Loucy (cell line): ENCODE measurements around the gene PRKAG3.

Source experiments
- H2AFZ ChIP-seq: fragments of 200-600 bp; sonication (generic); 2 replicates; pipeline ENCODE4 v1.6.0; 2016; ENCODE audit warnings: antibody characterized with exemption, mild to moderate bottlenecking, low read length, moderate library complexity
- H3F3A ChIP-seq: fragments of 200-600 bp; 2 replicates; pipeline ENCODE4 v1.6.0; 2016; ENCODE audit warnings: antibody characterized with exemption, low read depth, mild to moderate bottlenecking
- H3K27me3 ChIP-seq: fragments of 200-600 bp; sonication (generic); 2 replicates; pipeline ENCODE4 v1.6.1; 2014; ENCODE audit warnings: low read length, mild to moderate bottlenecking; ENCODE audit not compliant: insufficient read depth, poor library complexity, severe bottlenecking
- H3K36me3 ChIP-seq: fragments of 200-600 bp; sonication (generic); 2 replicates; pipeline ENCODE4 v1.6.1; 2016; ENCODE audit warnings: low read length; ENCODE audit not compliant: insufficient read depth
- H3K4me1 ChIP-seq: fragments of 200-600 bp; sonication (generic); 2 replicates; pipeline ENCODE4 v1.5.1; 2014; ENCODE audit warnings: low read length, mild to moderate bottlenecking; ENCODE audit not compliant: insufficient read depth, poor library complexity, severe bottlenecking
- H3K4me2 ChIP-seq: fragments of 200-600 bp; sonication (generic); 2 replicates; pipeline ENCODE4 v1.6.0; 2014; ENCODE audit warnings: antibody characterized with exemption, low read length, low read depth, mild to moderate bottlenecking; ENCODE audit not compliant: poor library complexity, severe bottlenecking
- H3K4me3 ChIP-seq: fragments of 200-600 bp; sonication (generic); 2 replicates; pipeline ENCODE4 v1.5.1; 2014; ENCODE audit warnings: low read length, mild to moderate bottlenecking, mixed read lengths; ENCODE audit not compliant: poor library complexity, severe bottlenecking
- H3K79me2 ChIP-seq: fragments of 200-600 bp; sonication (generic); 2 replicates; pipeline ENCODE4 v1.6.1; 2014; ENCODE audit warnings: low read length; ENCODE audit not compliant: insufficient read depth
- H3K9ac ChIP-seq: fragments of 200-600 bp; sonication (generic); 2 replicates; pipeline ENCODE4 v1.6.0; 2014; ENCODE audit warnings: mild to moderate bottlenecking, low read depth, low read length, moderate library complexity; ENCODE audit not compliant: poor library complexity, severe bottlenecking
- H3K9me2 ChIP-seq: fragments of 200-600 bp; sonication (generic); replicated peaks from 2 replicates; pipeline ENCODE4 v1.6.1; 2016; ENCODE audit warnings: low read depth, low read length, mixed read lengths
- H3K9me3 ChIP-seq: fragments of 200-600 bp; sonication (generic); 2 replicates; pipeline ENCODE4 v1.6.1; 2014; ENCODE audit warnings: mild to moderate bottlenecking, antibody characterized with exemption, low read length, low read depth; ENCODE audit not compliant: insufficient read depth
- H4K20me1 ChIP-seq: fragments of 200-600 bp; sonication (generic); 2 replicates; pipeline ENCODE4 v1.6.0; 2014; ENCODE audit warnings: antibody characterized with exemption, low read length, mild to moderate bottlenecking; ENCODE audit not compliant: insufficient read depth, poor library complexity, severe bottlenecking
- EZH2phosphoT487 ChIP-seq: fragments of 200-600 bp; IDR thresholded peaks from 2 replicates; pipeline ENCODE4 v1.6.1; 2018; ENCODE audit warnings: antibody characterized with exemption, mild to moderate bottlenecking, moderate library complexity, borderline replicate concordance
- TF ChIP-seq, protein P1 (sequence below): fragments of 200-600 bp; sonication (generic); conservative IDR thresholded peaks from 2 replicates; pipeline ENCODE4 v1.5.1; 2014; ENCODE audit warnings: mild to moderate bottlenecking, antibody characterized with exemption, low read length

The PRKAG3 gene

DNA sequence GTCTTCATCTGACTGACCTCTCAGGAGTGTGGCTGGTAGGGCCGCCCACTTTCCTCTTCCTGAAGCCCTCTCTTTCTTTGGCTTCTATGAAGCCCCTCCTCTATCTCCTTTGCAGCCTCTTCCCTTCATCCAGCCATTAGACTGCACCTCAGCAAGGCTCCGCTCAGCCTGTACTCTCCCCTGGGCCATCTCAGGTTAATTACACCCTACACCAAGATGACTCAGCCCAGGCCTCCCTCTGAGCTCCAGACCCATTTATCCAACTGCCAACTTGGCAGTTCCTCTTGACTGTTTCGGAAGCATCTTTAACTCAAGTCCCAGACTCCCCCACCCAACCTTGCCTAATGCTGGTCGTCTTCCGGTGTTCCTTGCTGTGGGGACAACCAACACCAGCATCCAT is 22.2 kb upstream of the PRKAG3 start:
- 0 out of 2 replicates have a peak overlapping the region, but pooled peaks have one; percentile 10 for H2AFZ ChIP-seq
- no peak overlapping the region for H3K4me2 ChIP-seq

DNA sequence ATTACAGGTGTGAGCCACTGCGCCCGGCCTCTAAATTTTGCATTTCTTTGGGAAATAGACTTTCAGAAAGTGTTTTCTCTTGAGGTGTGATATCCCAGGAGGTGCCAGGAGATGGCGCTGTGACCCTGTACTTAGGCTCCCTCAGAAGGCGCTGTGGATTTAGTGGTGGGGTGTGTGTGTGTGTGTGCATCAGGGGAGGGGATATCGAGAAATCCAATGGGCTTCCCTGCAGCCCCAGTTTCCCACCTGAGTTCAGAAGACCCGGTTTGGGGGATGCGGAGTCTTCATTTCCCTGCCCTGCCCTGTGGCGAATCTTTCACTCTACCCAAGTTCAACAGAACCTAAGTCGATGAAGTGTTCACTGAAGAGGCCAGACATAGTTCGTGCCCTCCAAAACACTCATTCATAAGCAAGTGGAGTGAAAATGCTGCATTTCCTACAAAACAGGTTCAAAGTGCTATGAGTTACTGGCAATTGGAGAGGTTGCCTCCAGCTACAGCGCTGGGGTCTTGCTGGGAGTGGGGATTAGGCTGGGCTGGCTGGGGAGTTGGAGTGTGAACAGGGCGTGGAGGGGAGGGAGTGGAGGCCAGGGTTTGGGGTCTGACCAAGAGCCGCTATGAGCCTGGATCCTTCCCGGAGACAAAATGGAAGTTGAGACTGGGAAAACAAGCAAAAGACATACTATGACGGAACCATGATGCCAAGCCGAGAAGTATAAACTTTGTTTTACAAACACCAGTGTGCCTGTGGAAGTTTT is 21.5 kb upstream of the PRKAG3 start:
- Histone ChIP-seq H3K4me3 (no peak overlapping the region), H3K36me3 (no peaks in the 10 kb centered on the region), H3K79me2 (no peaks in the 10 kb centered on the region), H3K9me2 (no peaks in the 10 kb centered on the region), H4K20me1 (no peaks in the 10 kb centered on the region), H2AFZ (0 out of 2 replicates have a peak overlapping the region, but pooled peaks have one; percentile 10), H3F3A (no peaks in the 10 kb centered on the region), H3K27me3 (no peaks in the 10 kb centered on the region), H3K9ac (no peak overlapping the region), H3K9me3 (no peaks in the 10 kb centered on the region), H3K4me1 (peaks cover 11% of the 10 kb centered on the region), H3K4me2 (no peak overlapping the region)
- TF ChIP-seq, protein P1, sequence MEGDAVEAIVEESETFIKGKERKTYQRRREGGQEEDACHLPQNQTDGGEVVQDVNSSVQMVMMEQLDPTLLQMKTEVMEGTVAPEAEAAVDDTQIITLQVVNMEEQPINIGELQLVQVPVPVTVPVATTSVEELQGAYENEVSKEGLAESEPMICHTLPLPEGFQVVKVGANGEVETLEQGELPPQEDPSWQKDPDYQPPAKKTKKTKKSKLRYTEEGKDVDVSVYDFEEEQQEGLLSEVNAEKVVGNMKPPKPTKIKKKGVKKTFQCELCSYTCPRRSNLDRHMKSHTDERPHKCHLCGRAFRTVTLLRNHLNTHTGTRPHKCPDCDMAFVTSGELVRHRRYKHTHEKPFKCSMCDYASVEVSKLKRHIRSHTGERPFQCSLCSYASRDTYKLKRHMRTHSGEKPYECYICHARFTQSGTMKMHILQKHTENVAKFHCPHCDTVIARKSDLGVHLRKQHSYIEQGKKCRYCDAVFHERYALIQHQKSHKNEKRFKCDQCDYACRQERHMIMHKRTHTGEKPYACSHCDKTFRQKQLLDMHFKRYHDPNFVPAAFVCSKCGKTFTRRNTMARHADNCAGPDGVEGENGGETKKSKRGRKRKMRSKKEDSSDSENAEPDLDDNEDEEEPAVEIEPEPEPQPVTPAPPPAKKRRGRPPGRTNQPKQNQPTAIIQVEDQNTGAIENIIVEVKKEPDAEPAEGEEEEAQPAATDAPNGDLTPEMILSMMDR: peak; percentile 83
- TF ChIP-seq EZH2phosphoT487: no peak

More for the DNA sequence above, 22.2 kb upstream of the PRKAG3 start:
- Histone ChIP-seq H3K27me3 (peaks cover 3% of the 10 kb centered on the region), H3K9me2 (no peaks in the 10 kb centered on the region), H3K4me1 (peaks cover 11% of the 10 kb centered on the region), H3F3A (no peaks in the 10 kb centered on the region), H3K79me2 (no peaks in the 10 kb centered on the region), H3K9ac (no peak overlapping the region), H3K4me3 (no peak overlapping the region), H3K9me3 (no peaks in the 10 kb centered on the region), H3K36me3 (no peaks in the 10 kb centered on the region), H4K20me1 (no peaks in the 10 kb centered on the region)
- no peak for TF ChIP-seq EZH2phosphoT487
- TF ChIP-seq, protein P1: no peak

DNA sequence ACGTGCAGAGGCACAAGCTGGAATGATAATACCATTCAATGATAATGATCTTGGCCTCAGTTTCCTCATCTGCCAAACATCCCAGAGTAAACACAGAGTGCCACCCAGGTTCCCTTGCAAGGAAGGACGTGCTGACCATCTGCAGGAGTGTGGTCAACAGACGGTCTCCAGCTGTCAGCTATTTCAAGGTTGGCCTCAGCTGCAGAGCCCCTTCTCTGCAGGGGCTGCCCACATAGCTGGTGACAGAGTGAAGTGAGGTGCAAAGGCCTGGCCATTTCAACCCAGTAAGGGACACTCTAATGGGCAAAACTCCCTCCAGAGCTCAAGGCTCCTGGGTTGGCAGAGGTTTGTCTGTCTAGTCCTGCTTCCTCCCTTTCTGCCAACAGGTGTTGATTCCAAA is 19.7 kb upstream of the PRKAG3 start:
- no peak overlapping the region for H2AFZ ChIP-seq
- H4K20me1 ChIP-seq: no peaks in the 10 kb centered on the region
- no peaks in the 10 kb centered on the region for H3K36me3 ChIP-seq
- H3K9ac ChIP-seq: no peak overlapping the region
- no peaks in the 10 kb centered on the region for H3K9me3 ChIP-seq
- no peak overlapping the region for H3K4me3 ChIP-seq
- H3K4me1 ChIP-seq: peaks cover 5% of the 10 kb centered on the region
- H3K4me2 ChIP-seq: no peak overlapping the region
- no peaks in the 10 kb centered on the region for H3K79me2 ChIP-seq
- no peaks in the 10 kb centered on the region for H3K27me3 ChIP-seq
- no peaks in the 10 kb centered on the region for H3F3A ChIP-seq
- TF ChIP-seq, protein P1: no peak
- TF ChIP-seq EZH2phosphoT487: no peak
- H3K9me2 ChIP-seq: no peaks in the 10 kb centered on the region
